Epithelial cell of proximal tubule (primary cell): ENCODE measurements around the gene MYBL2. TPM values are rescaled to one million over a fixed set of nuclear protein-coding genes. Genes with fewer than 3 reads are reported as not detected.

Source experiments
- DNase-seq: peaks from one replicate; pipeline ENCODE4 v3.0.0-alpha.2; 2011; ENCODE audit warnings: low read depth
- H3K4me3 ChIP-seq: 2 replicates; pipeline ENCODE4 v1.5.1; 2011; ENCODE audit warnings: low read depth, mild to moderate bottlenecking, low read length
- CTCF ChIP-seq: conservative IDR thresholded peaks from 2 replicates; pipeline ENCODE4 v1.5.1; 2012; ENCODE audit warnings: low read depth, mild to moderate bottlenecking, low read length
- total RNA-seq: library from RNA; depleted of rRNA; stranded (reverse); fragments of >200 nt; gene quantifications from 2 replicates; pipeline ENCODE4 v1.2.3, GENCODE V29; 2015

MYBL2 gene
- total RNA-seq, 1 donor from 2014 or later = 77.0 TPM

GRCh38 chr20:43715511-43715910 is 48.6 kb downstream of the MYBL2 start:
- no peak overlapping the region for H3K4me3 ChIP-seq
- DNase-seq = no peak
- no peak for TF ChIP-seq CTCF

GRCh38 chr20:43716123-43716522 is 49.2 kb downstream of the MYBL2 start:
- H3K4me3 ChIP-seq = no peak overlapping the region
- DNase-seq = no peak
- TF ChIP-seq CTCF = no peak

- no peak overlapping the region for H3K4me3 ChIP-seq
- no peak for TF ChIP-seq CTCF
- no peak for DNase-seq
Measured at GRCh38 chr20:43716757-43717615, 50.1 kb downstream of the MYBL2 start.

GRCh38 chr20:43717616-43717995 is 50.7 kb downstream of the MYBL2 start:
- DNase-seq = no peak
- no peak for TF ChIP-seq CTCF
- no peak overlapping the region for H3K4me3 ChIP-seq

GRCh38 chr20:43720007-43720406 is 53.1 kb downstream of the MYBL2 start:
- no peak for DNase-seq
- no peak overlapping the region for H3K4me3 ChIP-seq
- TF ChIP-seq CTCF = no peak

- DNase-seq = no peak
- H3K4me3 ChIP-seq = no peak overlapping the region
- TF ChIP-seq CTCF = no peak
Measured at GRCh38 chr20:43721097-43721428, 54.1 kb downstream of the MYBL2 start.

- DNase-seq = no peak
- H3K4me3 ChIP-seq = no peak overlapping the region
- TF ChIP-seq CTCF = no peak
Measured at GRCh38 chr20:43721429-43722152, 54.7 kb downstream of the MYBL2 start.
